GM06990 (cell line): ENCODE results near the gene METTL14.

Experiments
- DNase-seq: peaks from one replicate; pipeline ENCODE4 v3.0.0-alpha.2; 2011; ENCODE audit not compliant: insufficient read length; ENCODE audit errors: extremely low read depth
- H3K27me3 ChIP-seq: replicated peaks from 2 replicates; pipeline ENCODE4 v1.6.0; 2011; ENCODE audit warnings: low read length; ENCODE audit not compliant: control insufficient read depth, insufficient read depth
- H3K36me3 ChIP-seq: 2 replicates; pipeline ENCODE4 v1.5.1; 2011; ENCODE audit warnings: low read length; ENCODE audit not compliant: control insufficient read depth, insufficient read depth
- H3K4me3 ChIP-seq: replicated peaks from 2 replicates; pipeline ENCODE4 v1.5.1; 2011; ENCODE audit warnings: low read depth, mild to moderate bottlenecking, control low read depth, low read length
- CTCF ChIP-seq: IDR thresholded peaks from 2 replicates; pipeline ENCODE4 v1.5.1; 2011; ENCODE audit warnings: low read length, control low read depth, mild to moderate bottlenecking, inconsistent platforms; ENCODE audit not compliant: insufficient read depth, poor library complexity, severe bottlenecking

Gene METTL14

GRCh38 chr4:118729287-118730286, 44.4 kb downstream of the METTL14 start:
- H3K4me3 ChIP-seq, result no peak overlapping the region
- TF ChIP-seq CTCF, result no peak
- H3K27me3 ChIP-seq, result no peaks in the 10 kb centered on the region
- peaks cover 17% of the 10 kb centered on the region for H3K36me3 ChIP-seq
- DNase-seq, result no peak

GRCh38 chr4:118730683-118731082, 45.5 kb downstream of the METTL14 start:
- no peak for TF ChIP-seq CTCF
- DNase-seq, result no peak
- Histone ChIP-seq H3K36me3 (peaks cover 15% of the 10 kb centered on the region), H3K27me3 (no peaks in the 10 kb centered on the region), H3K4me3 (no peak overlapping the region)

GRCh38 chr4:118732591-118733330, 47.6 kb downstream of the METTL14 start:
- Histone ChIP-seq H3K36me3 (peaks cover 10% of the 10 kb centered on the region), H3K4me3 (no peak overlapping the region), H3K27me3 (no peaks in the 10 kb centered on the region)
- TF ChIP-seq CTCF, result no peak
- DNase-seq, result no peak

- H3K4me3 ChIP-seq, result no peak overlapping the region
- no peaks in the 10 kb centered on the region for H3K27me3 ChIP-seq
- DNase-seq, result no peak
- H3K36me3 ChIP-seq, result peaks cover 10% of the 10 kb centered on the region
- no peak for TF ChIP-seq CTCF
Observed at GRCh38 chr4:118734491-118735205, 49.5 kb downstream of the METTL14 start.

GRCh38 chr4:118736900-118737299, 51.7 kb downstream of the METTL14 start:
- Histone ChIP-seq H3K27me3 (no peaks in the 10 kb centered on the region), H3K36me3 (peaks cover 14% of the 10 kb centered on the region), H3K4me3 (no peak overlapping the region)
- DNase-seq, result no peak
- TF ChIP-seq CTCF, result no peak
